Esophagus squamous epithelium (tissue), 4 donors: ENCODE measurements around the gene ECPAS.

Source experiments
- CTCF ChIP-seq, 6 experiments: fragments of 450-650 bp in 4 of 6; fragments of 200-600 bp in 2 of 6; sonication (generic) in 2 of 6; IDR thresholded peaks; one replicate each; pipeline ENCODE4 v1.5.1; 2016 to 2019; ENCODE audit warnings: antibody characterized with exemption in 6 of 6, mild to moderate bottlenecking in 4 of 6, moderate library complexity in 4 of 6
- POLR2A ChIP-seq, 4 donors: fragments of 450-650 bp; IDR thresholded peaks; one replicate each; pipeline ENCODE4 v1.6.1; 2017; ENCODE audit warnings: antibody characterized with exemption in 4 of 4, mild to moderate bottlenecking in 4 of 4, moderate library complexity in 3 of 4

- no peak for TF ChIP-seq CTCF (IDR thresholded peaks at IDR 0.05)
- no peak for TF ChIP-seq POLR2A (IDR thresholded peaks at IDR 0.05)
Measured at GRCh38 chr9:111352545-111352944, 131.6 kb downstream of the ECPAS start.
